Activated CD8-positive, alpha-beta memory T cell treated with anti-CD3 and anti-CD28 coated beads, Interleukin-2, amount 10 ng/mL, durations not matched to agents 7 days and 5 days (primary cell): ENCODE results near the gene PRR35. TPM values are rescaled to one million over a fixed set of nuclear protein-coding genes. Genes with fewer than 3 reads are reported as not detected.

Experiments
- ATAC-seq: fragments of 150-1000 bp; cut with Tn5 transposase; one replicate; pipeline ENCODE4 v1.10.0; 2021; ENCODE audit warnings: moderate library complexity
- CTCF ChIA-PET: fragments of 350-600 bp; sonication (Branson Sonifier 250); formaldehyde crosslinking; loops from one replicate; lab custom pipeline; 2021; ENCODE audit warnings: antibody characterized with exemption; lab: Charles Lee
- DNase-seq: peaks from one replicate; pipeline ENCODE4 v3.0.0-alpha.2; 2020
- H3K27ac Mint-ChIP-seq: one replicate; pipeline ENCODE4 v1.8.0; 2021; ENCODE audit warnings: mild to moderate bottlenecking, mixed read lengths
- H3K27me3 Mint-ChIP-seq: one replicate; pipeline ENCODE4 v1.8.0; 2021; ENCODE audit warnings: mixed read lengths
- H3K36me3 Mint-ChIP-seq: one replicate; pipeline ENCODE4 v1.8.0; 2021; ENCODE audit warnings: mild to moderate bottlenecking, mixed read lengths
- H3K4me1 Mint-ChIP-seq: one replicate; pipeline ENCODE4 v1.8.0; 2021; ENCODE audit warnings: mixed read lengths
- H3K4me3 Mint-ChIP-seq: one replicate; pipeline ENCODE4 v1.8.0; 2021; ENCODE audit warnings: mild to moderate bottlenecking, moderate library complexity, mixed read lengths
- H3K9me3 Mint-ChIP-seq: one replicate; pipeline ENCODE4 v1.8.0; 2022; ENCODE audit warnings: low read depth, mixed read lengths
- total RNA-seq, 2 experiments: library from RNA; stranded (reverse); gene quantifications; one replicate each; pipeline ENCODE4 v1.2.3, GENCODE V29; 2021

Gene PRR35
- total RNA-seq, 2 experiments from 2014 or later, result not detected

DNA sequence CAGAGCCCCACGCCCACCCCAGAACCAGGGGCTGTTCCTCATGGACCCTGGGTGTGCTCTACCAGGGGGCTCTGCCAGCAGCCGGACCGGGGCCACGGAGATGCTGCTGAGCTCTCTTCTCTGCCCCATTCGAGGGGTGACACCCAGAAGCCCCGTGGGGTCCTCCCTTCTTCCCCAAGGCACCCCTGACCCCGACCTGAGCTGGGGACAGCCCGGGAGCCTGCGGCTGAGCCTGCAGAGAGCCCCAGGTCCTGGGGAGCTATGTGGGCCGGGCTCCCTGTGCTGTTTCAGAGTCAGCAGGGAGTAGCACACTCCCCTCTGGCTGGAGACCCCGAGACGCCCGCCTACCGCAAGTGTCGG is 1.2 kb upstream of the PRR35 start:
- no peak overlapping the region for H3K4me3 Mint-ChIP-seq
- H3K9me3 Mint-ChIP-seq, result no peaks in the 10 kb centered on the region
- ATAC-seq (no peak), DNase-seq (no peak)
- peaks cover 17% of the 10 kb centered on the region for H3K27me3 Mint-ChIP-seq
- H3K27ac Mint-ChIP-seq, result no peak overlapping the region
- H3K36me3 Mint-ChIP-seq, result no peaks in the 10 kb centered on the region
- CTCF ChIA-PET, result interaction anchor here (1.3 kb wide), 1 partner anchor 12 kb away, joined by 5 read pairs; no protein-coding TSS in a partner anchor
- H3K4me1 Mint-ChIP-seq, result no peaks in the 10 kb centered on the region

DNA sequence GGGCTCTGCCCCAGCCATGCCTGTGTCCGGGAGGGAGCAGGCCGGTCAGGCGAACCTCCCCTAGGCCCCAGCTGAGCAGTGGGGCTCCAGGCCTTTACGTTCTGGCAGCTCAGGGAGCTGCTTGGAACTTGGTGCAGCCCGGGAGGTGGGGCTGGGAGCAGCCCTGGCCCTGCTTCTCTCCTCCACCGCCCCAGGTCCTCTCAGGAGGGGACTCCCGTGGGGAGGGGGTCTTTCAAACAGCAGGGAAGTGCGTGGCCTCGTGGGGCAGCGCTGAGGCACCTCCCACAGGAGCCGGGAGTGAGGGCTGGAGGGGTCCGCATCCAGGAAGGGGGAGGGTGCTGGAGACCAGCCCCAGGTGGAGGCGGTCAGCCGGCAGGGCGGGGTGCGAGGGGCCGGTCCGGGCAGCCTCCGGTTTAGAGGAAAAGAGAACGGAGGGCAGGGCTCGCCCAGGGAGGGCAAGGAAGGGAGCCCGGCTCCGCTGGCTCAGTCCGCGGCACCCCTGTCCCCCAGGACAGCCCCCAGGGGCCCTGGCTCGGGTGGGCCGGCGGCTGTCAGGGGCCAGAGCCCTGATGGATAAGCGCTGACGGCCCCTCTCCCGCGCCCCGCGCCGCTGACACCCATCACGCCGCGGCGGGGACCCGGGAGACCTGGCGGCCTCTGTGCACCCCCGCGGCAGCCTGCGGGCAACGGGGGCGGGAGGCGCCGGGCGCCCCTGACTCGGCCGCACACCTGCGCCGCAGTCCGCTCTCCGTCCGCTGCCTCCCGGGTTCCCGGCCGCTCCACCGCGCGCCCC is 587 bp upstream of the PRR35 start:
- H3K36me3 Mint-ChIP-seq, result no peaks in the 10 kb centered on the region
- ATAC-seq (no peak), DNase-seq (no peak)
- H3K9me3 Mint-ChIP-seq, result no peaks in the 10 kb centered on the region
- no peak overlapping the region for H3K27ac Mint-ChIP-seq
- CTCF ChIA-PET, result interaction anchor here (1.3 kb wide), 1 partner anchor 11 kb away, joined by 5 read pairs; no protein-coding TSS in a partner anchor
- H3K27me3 Mint-ChIP-seq, result peaks cover 17% of the 10 kb centered on the region
- H3K4me3 Mint-ChIP-seq, result no peak overlapping the region
- no peaks in the 10 kb centered on the region for H3K4me1 Mint-ChIP-seq

DNA sequence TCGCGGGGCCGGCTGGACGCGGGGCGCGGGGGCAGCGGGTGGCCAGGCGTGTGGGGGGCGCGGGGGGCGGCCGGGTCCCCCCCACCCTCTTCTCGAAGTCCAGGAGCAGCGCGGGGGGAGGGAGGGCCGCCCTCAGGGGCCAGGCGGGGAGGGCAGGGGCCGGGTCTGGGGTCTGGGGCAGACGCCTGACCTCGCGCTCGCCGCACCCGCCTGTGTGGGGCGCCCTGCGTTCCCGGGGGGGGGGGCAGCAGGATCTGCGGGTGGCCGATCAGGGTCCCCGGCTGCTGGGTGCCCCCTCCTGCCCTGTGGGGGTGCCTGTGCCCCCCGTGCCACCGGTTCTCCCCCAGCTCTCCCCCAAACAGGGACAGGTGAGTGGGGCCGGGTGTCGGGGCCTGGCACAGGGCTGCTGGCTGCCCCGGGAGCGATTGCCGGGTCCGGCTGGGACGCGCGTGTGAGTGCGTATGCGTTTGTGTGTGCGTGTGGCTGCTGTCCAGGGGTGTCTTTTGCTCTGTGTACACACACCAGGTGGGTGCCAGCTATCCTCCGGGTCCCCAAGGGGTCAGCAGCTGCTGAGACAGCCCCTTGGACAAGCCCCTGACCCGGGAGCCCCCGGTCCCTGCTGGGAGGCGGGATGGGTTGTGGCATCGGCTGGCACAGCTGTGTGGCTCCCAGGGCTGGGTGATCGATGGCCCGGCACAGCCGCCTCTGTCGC is 663 bp downstream of the PRR35 start:
- no peak overlapping the region for H3K27ac Mint-ChIP-seq
- peaks cover 17% of the 10 kb centered on the region for H3K27me3 Mint-ChIP-seq
- ATAC-seq, result no peak
- no peaks in the 10 kb centered on the region for H3K36me3 Mint-ChIP-seq
- no peak overlapping the region for H3K4me3 Mint-ChIP-seq
- DNase-seq, result no peak
- no peaks in the 10 kb centered on the region for H3K9me3 Mint-ChIP-seq
- CTCF ChIA-PET, result no interaction called here
- no peaks in the 10 kb centered on the region for H3K4me1 Mint-ChIP-seq

DNA sequence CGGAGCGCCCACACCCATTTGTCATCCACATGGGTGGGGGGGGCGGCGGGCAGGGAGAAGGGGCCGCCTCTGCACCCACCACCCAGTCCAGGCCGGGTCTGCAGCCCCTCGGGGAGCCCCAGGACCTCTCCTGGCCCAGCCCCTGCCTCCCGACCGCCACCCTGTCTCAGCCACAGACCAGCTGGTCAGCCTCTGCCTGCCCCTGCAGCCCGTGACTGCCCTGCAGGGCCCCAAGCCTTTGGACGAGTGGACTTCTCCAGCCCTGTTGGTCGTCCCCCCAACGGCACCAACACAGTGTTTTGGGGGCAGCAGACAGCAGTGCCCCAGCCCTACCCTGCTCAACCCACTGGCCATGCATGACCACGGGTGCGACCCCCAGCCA is 1.2 kb downstream of the PRR35 start:
- Mint-ChIP-seq H3K27ac (no peak overlapping the region), H3K4me1 (peaks cover under 1% of the 10 kb centered on the region), H3K36me3 (no peaks in the 10 kb centered on the region), H3K4me3 (no peak overlapping the region), H3K27me3 (peaks cover 17% of the 10 kb centered on the region), H3K9me3 (no peaks in the 10 kb centered on the region)
- DNase-seq (no peak), ATAC-seq (no peak)
- CTCF ChIA-PET, result no interaction called here

DNA sequence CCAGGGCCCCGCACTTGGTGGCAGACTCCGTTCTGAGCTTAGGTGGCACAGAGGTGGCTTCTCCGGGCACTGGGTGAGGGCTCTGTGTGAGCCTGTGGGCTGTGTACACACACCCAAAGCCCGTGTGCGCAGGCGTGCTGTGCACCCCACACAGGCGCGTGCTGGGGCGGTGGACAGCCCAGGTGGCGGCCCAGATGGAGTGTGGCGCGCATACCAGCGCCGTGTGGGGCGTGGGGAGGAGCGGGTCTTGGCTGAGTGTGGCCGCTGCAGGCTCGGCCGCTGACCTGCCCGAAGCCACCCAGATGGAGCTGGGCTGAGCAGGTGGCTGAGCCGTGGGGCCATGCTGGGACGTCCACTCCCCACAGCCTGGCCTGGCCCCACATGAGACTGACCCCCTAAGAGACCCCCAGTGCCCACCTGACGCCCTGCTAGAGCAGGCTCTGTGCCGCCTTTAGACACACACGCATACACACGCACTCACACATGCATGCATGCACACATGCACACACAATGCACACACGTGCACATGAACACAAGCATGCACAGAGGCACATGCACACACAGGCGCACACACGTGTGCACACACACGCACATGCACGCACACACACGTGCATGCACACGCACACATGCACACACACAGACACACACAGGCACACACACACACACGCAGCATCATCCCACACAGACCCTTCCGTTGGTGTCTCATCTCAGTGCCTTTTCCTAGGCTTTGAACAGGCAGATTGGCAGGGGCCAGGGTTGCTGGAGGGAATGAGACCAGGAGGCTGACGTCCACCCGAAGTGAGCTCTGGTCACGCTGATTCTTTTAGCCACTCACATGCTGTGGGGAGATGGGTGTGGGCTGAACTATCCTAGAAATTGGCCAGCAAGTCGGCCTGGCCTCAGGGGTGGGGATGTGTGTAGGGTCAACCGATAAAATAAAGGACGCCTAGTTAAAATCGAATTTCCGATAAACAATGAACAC is 2.1 kb downstream of the PRR35 start:
- ATAC-seq, result no peak
- CTCF ChIA-PET, result no interaction called here
- Mint-ChIP-seq H3K9me3 (no peaks in the 10 kb centered on the region), H3K4me1 (peaks cover 7% of the 10 kb centered on the region), H3K27me3 (peaks cover 17% of the 10 kb centered on the region), H3K4me3 (no peak overlapping the region), H3K27ac (no peak overlapping the region), H3K36me3 (no peaks in the 10 kb centered on the region)
- DNase-seq, result no peak

DNA sequence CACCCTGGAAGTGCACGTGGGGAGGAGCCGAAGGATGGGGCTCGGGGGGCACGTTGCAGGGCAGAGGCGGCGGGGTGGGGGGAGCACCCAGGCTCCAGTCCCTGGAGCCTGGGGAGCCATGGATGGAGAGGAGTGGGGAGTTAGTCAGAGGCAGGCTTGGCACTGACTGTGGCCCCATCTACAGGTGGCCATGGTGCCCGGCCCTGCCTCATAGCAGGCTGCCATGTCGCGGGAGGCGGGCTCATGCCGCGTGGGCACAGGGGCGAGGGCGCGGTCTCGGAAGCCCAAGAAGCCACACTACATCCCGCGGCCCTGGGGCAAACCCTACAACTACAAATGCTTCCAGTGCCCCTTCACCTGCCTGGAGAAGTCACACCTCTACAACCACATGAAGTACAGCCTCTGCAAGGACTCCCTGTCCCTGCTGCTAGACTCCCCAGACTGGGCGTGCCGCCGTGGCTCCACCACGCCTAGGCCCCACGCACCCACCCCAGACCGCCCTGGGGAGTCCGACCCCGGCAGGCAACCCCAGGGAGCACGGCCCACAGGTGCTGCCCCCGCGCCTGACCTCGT is 3.0 kb downstream of the PRR35 start:
- Mint-ChIP-seq H3K36me3 (no peaks in the 10 kb centered on the region), H3K9me3 (no peaks in the 10 kb centered on the region), H3K4me1 (peaks cover 8% of the 10 kb centered on the region), H3K27ac (no peak overlapping the region), H3K27me3 (peaks cover 17% of the 10 kb centered on the region), H3K4me3 (no peak overlapping the region)
- no peak for ATAC-seq
- CTCF ChIA-PET, result no interaction called here
- DNase-seq, result no peak

DNA sequence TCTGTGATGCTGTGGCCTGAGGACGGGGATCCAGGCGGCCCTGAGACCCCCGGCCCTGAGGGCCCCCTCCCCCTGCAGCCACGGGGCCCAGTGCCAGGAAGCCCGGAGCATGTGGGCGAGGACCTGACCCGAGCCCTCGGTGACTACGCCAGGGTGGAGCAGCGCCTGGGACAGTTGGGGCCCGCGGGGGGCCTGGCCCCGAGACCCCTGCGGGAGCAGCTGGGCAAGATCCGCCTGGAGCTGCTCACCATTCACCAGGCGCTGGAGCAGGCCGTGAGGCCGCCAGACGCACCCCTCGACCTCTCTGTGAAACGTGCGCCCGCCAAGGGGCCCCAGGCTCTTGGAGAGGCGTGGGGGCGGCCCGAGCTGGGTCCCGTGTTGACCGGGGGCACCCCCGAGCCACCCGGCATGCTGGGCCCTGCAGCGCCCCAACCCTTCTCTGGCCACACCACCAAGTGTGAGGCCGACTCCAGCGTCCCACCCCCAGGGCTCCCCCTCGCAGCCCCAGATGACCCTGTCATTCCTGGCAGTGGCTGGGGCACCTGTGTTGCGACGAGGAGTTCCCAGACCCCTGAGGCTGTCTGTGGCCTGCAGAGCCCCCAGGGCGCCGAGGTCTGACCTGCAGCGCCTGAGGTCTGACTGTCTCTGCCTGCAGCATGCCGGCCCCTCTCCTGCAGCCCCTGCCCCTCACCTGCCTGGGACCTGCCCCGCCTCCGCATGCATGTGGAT is 4.7 kb downstream of the PRR35 start:
- CTCF ChIA-PET, result no interaction called here
- Mint-ChIP-seq H3K27me3 (peaks cover 8% of the 10 kb centered on the region), H3K9me3 (no peaks in the 10 kb centered on the region), H3K4me1 (peaks cover 14% of the 10 kb centered on the region), H3K36me3 (no peaks in the 10 kb centered on the region), H3K4me3 (no peak overlapping the region), H3K27ac (no peak overlapping the region)
- ATAC-seq, result no peak
- no peak for DNase-seq

DNA sequence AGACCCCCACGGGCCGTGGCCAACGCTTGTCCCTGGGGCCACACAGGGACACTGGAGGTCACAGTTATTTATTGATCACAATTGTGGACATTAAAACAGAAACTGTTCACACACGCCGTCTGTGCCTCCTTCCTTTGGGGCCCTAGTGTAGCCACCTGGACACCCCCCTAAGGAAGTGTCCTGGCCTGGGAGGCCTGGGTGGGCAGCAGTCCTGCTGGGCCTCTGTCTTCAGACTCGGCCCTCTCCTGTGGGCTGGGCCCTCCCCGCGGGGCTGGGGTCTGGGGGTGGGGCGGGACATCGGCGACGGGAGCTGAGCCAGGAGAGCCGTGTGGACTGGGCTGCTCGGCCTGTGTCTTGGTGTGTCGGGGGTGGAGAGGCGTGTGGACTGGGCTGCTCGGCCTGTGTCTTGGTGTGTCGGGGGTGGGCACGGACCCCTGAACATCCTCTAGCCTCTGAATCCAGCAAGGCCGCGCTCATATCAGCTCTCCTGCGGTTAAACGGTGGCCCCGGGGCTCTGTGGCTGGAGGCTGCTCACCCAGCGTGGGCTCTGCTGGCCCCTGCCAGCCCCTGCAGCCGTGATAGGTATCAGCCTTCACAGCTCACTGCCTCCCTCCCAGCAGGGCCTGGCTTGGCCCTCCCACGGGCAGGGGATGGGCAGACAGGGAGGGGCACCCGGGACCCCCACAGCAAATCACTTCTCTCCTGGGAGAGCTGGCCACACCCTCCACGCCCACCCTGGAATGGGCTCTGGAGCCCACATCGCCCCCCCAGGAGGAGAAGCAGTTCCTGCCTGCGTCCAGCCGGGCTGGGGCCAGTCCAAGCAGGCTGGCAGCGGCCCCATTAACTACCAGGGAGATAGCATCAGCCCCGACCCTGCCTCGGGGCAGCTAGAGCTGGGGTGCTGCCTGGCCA is 5.5 kb downstream of the PRR35 start:
- no peak overlapping the region for H3K27ac Mint-ChIP-seq
- H3K9me3 Mint-ChIP-seq, result no peaks in the 10 kb centered on the region
- CTCF ChIA-PET, result interaction anchor here (1.5 kb wide), 1 partner anchor 17 kb away, joined by 4 read pairs; no protein-coding TSS in a partner anchor
- H3K36me3 Mint-ChIP-seq, result no peaks in the 10 kb centered on the region
- DNase-seq (no peak), ATAC-seq (no peak)
- peaks cover 14% of the 10 kb centered on the region for H3K4me1 Mint-ChIP-seq
- peaks cover 8% of the 10 kb centered on the region for H3K27me3 Mint-ChIP-seq
- no peak overlapping the region for H3K4me3 Mint-ChIP-seq

DNA sequence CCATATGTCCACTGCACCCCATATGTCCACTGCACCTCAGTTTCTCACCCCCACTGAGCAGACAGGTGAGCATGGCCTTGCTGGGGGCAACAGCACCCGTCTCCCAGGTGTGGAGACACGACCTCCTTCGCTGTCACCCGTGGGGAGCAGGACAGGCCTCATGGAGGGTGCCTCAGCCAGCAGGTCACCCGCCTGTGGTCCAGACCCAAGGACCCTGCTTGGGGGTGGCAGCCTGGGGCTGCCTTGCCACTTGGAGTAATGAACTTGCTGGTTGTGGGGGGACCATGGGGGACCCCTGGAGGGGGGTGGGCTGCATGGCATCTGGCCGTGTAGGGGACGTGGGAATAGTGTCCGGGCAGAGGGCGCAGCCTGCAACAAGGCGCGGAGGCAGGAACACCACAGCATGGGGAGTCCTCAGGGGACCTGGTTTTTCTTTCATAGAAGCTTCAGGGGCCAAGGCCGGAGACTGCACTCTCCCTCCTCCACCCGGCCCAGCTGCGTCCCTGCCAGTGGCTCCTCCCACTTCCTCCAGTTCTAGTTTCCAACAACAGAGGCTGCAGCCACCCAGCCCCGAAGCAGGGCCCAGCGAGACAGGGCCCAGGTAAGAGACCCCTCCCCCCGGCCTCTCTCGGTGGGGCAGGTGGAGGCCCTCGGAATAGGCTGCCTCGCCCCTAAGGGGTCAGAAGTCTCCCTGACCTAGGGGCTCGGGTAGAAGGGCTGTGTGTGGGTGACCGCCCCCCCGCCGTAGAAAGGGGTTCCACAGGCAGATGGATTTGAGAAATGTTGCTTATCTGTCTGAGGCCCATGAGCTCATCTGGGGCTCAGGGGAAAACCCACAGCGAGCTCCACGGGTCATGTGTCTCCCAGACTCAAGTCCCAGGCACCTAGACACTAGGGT is 6.5 kb downstream of the PRR35 start, which contains the start of gene NHLRC4:
Gene NHLRC4, plus strand, starts transcription at position 531 of the 898 bp plus-strand sequence. CDS start 1,043 bp downstream, outside the sequence.
- Mint-ChIP-seq H3K9me3 (no peaks in the 10 kb centered on the region), H3K27me3 (peaks cover 3% of the 10 kb centered on the region), H3K4me3 (peak within 1 kb of the TSS; percentile 33), H3K36me3 (no peaks in the 10 kb centered on the region), H3K27ac (peak within 1 kb of the TSS; percentile 68), H3K4me1 (peaks cover 23% of the 10 kb centered on the region)
- DNase-seq (peak; percentile 79), ATAC-seq (peak; percentile 52)
- CTCF ChIA-PET, result interaction anchor here (1.2 to 1.5 kb wide), 2 partner anchors 16 to 81 kb away, joined by 3 to 4 read pairs; no protein-coding TSS in a partner anchor

DNA sequence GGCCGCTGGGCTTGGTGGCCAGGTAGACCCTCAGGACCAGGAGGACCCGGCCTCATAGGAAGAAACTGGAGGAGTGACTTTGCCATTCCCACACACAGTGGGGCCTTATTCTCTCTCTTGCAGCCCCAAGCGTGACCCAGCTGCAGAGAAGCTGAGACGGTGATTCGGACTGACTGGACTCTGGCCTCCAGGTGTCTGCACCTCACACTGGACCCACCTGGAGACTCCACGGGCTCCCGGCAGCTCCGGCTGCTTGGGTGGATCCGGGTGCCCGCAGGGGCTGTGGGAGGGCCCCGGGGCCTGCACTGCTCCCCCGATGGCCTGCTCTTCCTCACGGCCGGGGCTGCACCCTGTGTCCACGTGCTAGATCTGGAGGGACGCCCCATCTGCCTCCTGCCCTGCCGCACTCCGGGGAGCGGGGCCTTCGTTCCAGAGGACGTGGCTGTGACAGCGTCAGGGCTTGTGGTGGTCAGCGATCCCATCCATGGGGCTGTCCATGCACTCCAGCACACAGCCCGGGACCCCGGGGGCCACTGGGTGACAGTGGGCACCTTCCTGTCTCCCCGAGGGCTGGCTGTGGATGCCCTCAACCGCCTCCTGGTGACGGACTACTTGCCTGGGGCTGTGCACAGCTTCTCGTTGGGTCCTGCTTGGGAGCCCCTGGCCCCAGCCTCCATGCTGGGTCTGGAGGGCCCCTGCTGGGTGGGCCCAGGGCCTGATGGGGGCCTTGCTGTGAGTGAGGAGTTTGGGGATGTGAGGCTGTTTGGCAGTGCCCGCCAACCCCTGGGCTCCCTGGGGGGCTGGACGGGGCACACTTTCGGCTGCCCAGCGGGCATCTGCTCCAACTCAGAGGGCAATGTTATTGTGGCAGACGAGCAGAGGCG is 7.4 kb downstream of the PRR35 start:
- DNase-seq, result no peak
- H3K4me1 Mint-ChIP-seq, result peaks cover 23% of the 10 kb centered on the region
- CTCF ChIA-PET, result interaction anchor here (1.2 to 1.5 kb wide), 2 partner anchors 15 to 80 kb away, joined by 3 to 4 read pairs; no protein-coding TSS in a partner anchor

More for the DNA sequence above, 7.4 kb downstream of the PRR35 start:
- H3K27me3 Mint-ChIP-seq, result no peaks in the 10 kb centered on the region
- H3K27ac Mint-ChIP-seq, result peak overlapping the region; percentile 68
- H3K4me3 Mint-ChIP-seq, result peak overlapping the region; percentile 33
- no peaks in the 10 kb centered on the region for H3K9me3 Mint-ChIP-seq
- ATAC-seq, result no peak
- no peaks in the 10 kb centered on the region for H3K36me3 Mint-ChIP-seq
